GM12878 (cell line): ENCODE measurements around the gene GLP1R. TPM values are rescaled to one million over a fixed set of nuclear protein-coding genes. Genes with fewer than 3 reads are reported as not detected.

Experiments
- ASH2L ChIP-seq: fragments of 300-600, 200-600 bp; sonication (generic); IDR thresholded peaks from 2 replicates; pipeline ENCODE4 v1.6.1; 2017; ENCODE audit warnings: low read depth, mild to moderate bottlenecking, borderline replicate concordance
- ATF7 ChIP-seq: fragments of 450-650 bp; IDR thresholded peaks from 2 replicates; pipeline ENCODE4 v1.6.1; 2016; ENCODE audit warnings: low read depth, mild to moderate bottlenecking
- BMI1 ChIP-seq: fragments of 450-650 bp; IDR thresholded peaks from 2 replicates; pipeline ENCODE4 v1.6.1; 2016; ENCODE audit warnings: mild to moderate bottlenecking, moderate library complexity, borderline replicate concordance
- CEBPB ChIP-seq, 2 experiments: fragments of 150-350 bp in 1 of 2; IDR thresholded peaks; 2 replicates each; pipeline ENCODE4 v1.6.1; 2012 to 2014; ENCODE audit warnings: low read depth in 2 of 2, low read length in 2 of 2, borderline replicate concordance in 1 of 2, inconsistent platforms in 1 of 2
- DPF2 ChIP-seq: fragments of 450-650 bp; IDR thresholded peaks from 2 replicates; pipeline ENCODE4 v1.6.1; 2017; ENCODE audit warnings: mild to moderate bottlenecking
- FOXM1 ChIP-seq: IDR thresholded peaks from 2 replicates; pipeline ENCODE4 v1.6.1; 2012; ENCODE audit warnings: low read depth, mild to moderate bottlenecking, inconsistent platforms, low read length, moderate library complexity
- IRF4 ChIP-seq: IDR thresholded peaks from 2 replicates; pipeline ENCODE4 v1.6.1; 2011; ENCODE audit warnings: low read depth, low read length
- LARP7 ChIP-seq: fragments of 450-650 bp; IDR thresholded peaks from 2 replicates; pipeline ENCODE4 v1.6.1; 2017; ENCODE audit warnings: mild to moderate bottlenecking
- MYB ChIP-seq: fragments of 150-350 bp; IDR thresholded peaks from 2 replicates; pipeline ENCODE4 v1.6.1; 2014; ENCODE audit warnings: mild to moderate bottlenecking, low read depth, low read length, borderline replicate concordance
- NBN ChIP-seq: fragments of 450-650 bp; IDR thresholded peaks from 2 replicates; pipeline ENCODE4 v1.6.1; 2016
- NR2C1 ChIP-seq: fragments of 450-650 bp; IDR thresholded peaks from 2 replicates; pipeline ENCODE4 v1.6.1; 2017; ENCODE audit warnings: antibody characterized with exemption, mild to moderate bottlenecking, moderate library complexity
- PAX8 ChIP-seq: fragments of 450-650 bp; IDR thresholded peaks from 2 replicates; pipeline ENCODE4 v1.6.1; 2017; ENCODE audit warnings: mild to moderate bottlenecking, moderate library complexity
- TCF3 ChIP-seq: IDR thresholded peaks from 2 replicates; pipeline ENCODE4 v1.6.1; 2012; ENCODE audit warnings: low read depth, mild to moderate bottlenecking, low read length, borderline replicate concordance; ENCODE audit not compliant: insufficient read depth
- ZZZ3 ChIP-seq: IDR thresholded peaks from 2 replicates; pipeline ENCODE4 v1.6.1; 2011; ENCODE audit warnings: low read depth; ENCODE audit not compliant: control insufficient read depth, insufficient read length
- polyA plus RNA-seq, 11 experiments: library from polyadenylated mRNA; depleted of rRNA in 4 of 11; unstranded in 6 of 11; stranded (reverse) in 5 of 11; fragments of >200 nt; fragmentation: Nextera tagmentation in 4 of 11; fragmentation: Illumina TruSeq in 1 of 11; extraction: Ambion mirVana in 4 of 11; extraction: Trizol in 1 of 11; gene quantifications; 1 replicate in 1 of 11; 2 replicates in 10 of 11; pipeline versions ENCODE4 v1.2.1 to v1.2.3, GENCODE V29; 2011 to 2016; ENCODE audit warnings: inconsistent platforms in 2 of 11, missing spikeins in 2 of 11, low read depth in 1 of 11
- total RNA-seq, 4 experiments: library from RNA; depleted of rRNA in 3 of 4; stranded (reverse); fragments of >200 nt in 3 of 4; fragmentation: Illumina TruSeq in 1 of 4; extraction: Trizol in 1 of 4; gene quantifications; 2 replicates each; pipeline versions ENCODE4 v1.2.1 to v1.2.3, GENCODE V29; 2013 to 2021
- TF ChIP-seq, protein P1 (sequence below): IDR thresholded peaks from 2 replicates; pipeline ENCODE4 v1.6.1; 2012; ENCODE audit warnings: low read length, inconsistent platforms
- TF ChIP-seq, protein P2 (sequence below): fragments of 450-650 bp; IDR thresholded peaks from 2 replicates; pipeline ENCODE4 v1.6.1; 2017; ENCODE audit warnings: antibody characterized with exemption, mild to moderate bottlenecking, moderate library complexity
- TF ChIP-seq, protein P3 (sequence below): fragments of 450-650 bp; IDR thresholded peaks from 2 replicates; pipeline ENCODE4 v1.6.1; 2017; ENCODE audit warnings: low read depth, mild to moderate bottlenecking, moderate library complexity
- TF ChIP-seq, protein P4 (sequence below): fragments of 450-650 bp; IDR thresholded peaks from 2 replicates; pipeline ENCODE4 v1.6.1; 2017; ENCODE audit warnings: mild to moderate bottlenecking, moderate library complexity

Gene GLP1R
- total and polyA plus RNA-seq, 10 of the 15 experiments (the other 5 are each of a cell fraction or from before 2014, with no cell fraction given), result 0.01 TPM; not detected in 9

DNA sequence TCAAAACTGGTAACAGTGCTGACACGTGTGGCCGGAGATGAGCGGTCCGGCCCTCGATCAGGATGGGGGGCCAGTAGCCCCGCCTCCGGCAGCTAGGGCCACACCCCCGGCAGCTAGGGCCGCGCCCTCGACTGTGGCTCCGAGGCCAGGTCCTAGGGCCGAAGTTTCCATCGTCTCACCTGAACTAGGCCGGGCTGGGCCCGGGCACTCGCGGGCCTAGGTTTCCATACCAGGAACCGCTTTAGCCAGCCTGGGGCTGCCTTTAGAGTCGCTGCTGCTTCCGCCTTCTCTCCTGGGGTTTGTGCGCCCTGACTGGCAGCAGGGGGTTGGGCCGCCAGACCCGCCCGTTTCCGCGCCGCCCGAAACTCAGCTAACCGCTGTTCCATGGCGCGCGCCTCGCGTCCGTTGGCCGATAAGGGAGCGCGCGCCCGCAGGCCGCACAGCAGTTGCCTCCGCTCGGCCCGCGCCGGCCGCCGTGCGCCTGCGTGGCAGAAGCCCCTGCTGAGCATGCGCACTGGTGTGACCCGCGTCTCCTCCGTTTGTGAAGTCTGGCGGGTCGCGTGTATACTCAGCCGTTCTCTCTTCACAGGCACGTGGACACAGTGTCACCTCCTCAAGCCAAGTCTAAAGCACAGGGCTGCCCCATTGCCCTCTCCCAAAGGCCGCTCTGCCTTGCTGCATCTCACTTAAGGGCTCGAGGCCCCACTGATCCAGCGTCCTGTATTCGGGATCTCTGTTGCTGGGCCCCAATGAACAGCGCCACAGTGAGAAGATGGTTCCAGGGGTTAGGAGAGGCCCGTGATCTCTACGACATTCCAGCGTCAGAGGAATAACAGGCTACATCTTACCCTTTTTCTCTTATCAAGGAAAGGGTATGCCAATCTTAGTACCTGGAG is 66.4 kb downstream of the GLP1R start, which contains the start of gene SAYSD1 (continued):
- TF ChIP-seq, protein P1, sequence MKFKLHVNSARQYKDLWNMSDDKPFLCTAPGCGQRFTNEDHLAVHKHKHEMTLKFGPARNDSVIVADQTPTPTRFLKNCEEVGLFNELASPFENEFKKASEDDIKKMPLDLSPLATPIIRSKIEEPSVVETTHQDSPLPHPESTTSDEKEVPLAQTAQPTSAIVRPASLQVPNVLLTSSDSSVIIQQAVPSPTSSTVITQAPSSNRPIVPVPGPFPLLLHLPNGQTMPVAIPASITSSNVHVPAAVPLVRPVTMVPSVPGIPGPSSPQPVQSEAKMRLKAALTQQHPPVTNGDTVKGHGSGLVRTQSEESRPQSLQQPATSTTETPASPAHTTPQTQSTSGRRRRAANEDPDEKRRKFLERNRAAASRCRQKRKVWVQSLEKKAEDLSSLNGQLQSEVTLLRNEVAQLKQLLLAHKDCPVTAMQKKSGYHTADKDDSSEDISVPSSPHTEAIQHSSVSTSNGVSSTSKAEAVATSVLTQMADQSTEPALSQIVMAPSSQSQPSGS, result no peak
- TF ChIP-seq NBN, result peak; percentile 90
- TF ChIP-seq FOXM1, result no peak
- TF ChIP-seq TCF3, result no peak
- no peak for TF ChIP-seq IRF4
- peak; percentile 67; the same call in 1 of the 2 replicates for TF ChIP-seq MYB
- TF ChIP-seq, protein P2, sequence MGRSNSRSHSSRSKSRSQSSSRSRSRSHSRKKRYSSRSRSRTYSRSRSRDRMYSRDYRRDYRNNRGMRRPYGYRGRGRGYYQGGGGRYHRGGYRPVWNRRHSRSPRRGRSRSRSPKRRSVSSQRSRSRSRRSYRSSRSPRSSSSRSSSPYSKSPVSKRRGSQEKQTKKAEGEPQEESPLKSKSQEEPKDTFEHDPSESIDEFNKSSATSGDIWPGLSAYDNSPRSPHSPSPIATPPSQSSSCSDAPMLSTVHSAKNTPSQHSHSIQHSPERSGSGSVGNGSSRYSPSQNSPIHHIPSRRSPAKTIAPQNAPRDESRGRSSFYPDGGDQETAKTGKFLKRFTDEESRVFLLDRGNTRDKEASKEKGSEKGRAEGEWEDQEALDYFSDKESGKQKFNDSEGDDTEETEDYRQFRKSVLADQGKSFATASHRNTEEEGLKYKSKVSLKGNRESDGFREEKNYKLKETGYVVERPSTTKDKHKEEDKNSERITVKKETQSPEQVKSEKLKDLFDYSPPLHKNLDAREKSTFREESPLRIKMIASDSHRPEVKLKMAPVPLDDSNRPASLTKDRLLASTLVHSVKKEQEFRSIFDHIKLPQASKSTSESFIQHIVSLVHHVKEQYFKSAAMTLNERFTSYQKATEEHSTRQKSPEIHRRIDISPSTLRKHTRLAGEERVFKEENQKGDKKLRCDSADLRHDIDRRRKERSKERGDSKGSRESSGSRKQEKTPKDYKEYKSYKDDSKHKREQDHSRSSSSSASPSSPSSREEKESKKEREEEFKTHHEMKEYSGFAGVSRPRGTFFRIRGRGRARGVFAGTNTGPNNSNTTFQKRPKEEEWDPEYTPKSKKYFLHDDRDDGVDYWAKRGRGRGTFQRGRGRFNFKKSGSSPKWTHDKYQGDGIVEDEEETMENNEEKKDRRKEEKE, result no peak
- peak; percentile 92 for TF ChIP-seq LARP7
- peak; percentile 90 for TF ChIP-seq DPF2
- no peak; the same call in 1 of the 2 replicates for TF ChIP-seq ATF7
- TF ChIP-seq CEBPB (IDR thresholded peaks at IDR 0.05; ENCODE audit: borderline replicate concordance in 1 of 2, low read depth in 2 of 2, low read length in 2 of 2), result no peak
- no peak for TF ChIP-seq PAX8
- no peak for TF ChIP-seq BMI1
- no peak for TF ChIP-seq NR2C1
- TF ChIP-seq, protein P3, sequence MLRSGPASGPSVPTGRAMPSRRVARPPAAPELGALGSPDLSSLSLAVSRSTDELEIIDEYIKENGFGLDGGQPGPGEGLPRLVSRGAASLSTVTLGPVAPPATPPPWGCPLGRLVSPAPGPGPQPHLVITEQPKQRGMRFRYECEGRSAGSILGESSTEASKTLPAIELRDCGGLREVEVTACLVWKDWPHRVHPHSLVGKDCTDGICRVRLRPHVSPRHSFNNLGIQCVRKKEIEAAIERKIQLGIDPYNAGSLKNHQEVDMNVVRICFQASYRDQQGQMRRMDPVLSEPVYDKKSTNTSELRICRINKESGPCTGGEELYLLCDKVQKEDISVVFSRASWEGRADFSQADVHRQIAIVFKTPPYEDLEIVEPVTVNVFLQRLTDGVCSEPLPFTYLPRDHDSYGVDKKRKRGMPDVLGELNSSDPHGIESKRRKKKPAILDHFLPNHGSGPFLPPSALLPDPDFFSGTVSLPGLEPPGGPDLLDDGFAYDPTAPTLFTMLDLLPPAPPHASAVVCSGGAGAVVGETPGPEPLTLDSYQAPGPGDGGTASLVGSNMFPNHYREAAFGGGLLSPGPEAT, result peak; percentile 93
- peak; percentile 86; the same call in 1 of the 2 replicates for TF ChIP-seq ASH2L
- no peak for TF ChIP-seq ZZZ3
- TF ChIP-seq, protein P4, sequence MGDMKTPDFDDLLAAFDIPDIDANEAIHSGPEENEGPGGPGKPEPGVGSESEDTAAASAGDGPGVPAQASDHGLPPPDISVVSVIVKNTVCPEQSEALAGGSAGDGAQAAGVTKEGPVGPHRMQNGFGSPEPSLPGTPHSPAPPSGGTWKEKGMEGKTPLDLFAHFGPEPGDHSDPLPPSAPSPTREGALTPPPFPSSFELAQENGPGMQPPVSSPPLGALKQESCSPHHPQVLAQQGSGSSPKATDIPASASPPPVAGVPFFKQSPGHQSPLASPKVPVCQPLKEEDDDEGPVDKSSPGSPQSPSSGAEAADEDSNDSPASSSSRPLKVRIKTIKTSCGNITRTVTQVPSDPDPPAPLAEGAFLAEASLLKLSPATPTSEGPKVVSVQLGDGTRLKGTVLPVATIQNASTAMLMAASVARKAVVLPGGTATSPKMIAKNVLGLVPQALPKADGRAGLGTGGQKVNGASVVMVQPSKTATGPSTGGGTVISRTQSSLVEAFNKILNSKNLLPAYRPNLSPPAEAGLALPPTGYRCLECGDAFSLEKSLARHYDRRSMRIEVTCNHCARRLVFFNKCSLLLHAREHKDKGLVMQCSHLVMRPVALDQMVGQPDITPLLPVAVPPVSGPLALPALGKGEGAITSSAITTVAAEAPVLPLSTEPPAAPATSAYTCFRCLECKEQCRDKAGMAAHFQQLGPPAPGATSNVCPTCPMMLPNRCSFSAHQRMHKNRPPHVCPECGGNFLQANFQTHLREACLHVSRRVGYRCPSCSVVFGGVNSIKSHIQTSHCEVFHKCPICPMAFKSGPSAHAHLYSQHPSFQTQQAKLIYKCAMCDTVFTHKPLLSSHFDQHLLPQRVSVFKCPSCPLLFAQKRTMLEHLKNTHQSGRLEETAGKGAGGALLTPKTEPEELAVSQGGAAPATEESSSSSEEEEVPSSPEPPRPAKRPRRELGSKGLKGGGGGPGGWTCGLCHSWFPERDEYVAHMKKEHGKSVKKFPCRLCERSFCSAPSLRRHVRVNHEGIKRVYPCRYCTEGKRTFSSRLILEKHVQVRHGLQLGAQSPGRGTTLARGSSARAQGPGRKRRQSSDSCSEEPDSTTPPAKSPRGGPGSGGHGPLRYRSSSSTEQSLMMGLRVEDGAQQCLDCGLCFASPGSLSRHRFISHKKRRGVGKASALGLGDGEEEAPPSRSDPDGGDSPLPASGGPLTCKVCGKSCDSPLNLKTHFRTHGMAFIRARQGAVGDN, result peak; percentile 94
